ENCODE data around the gene DCST2. TPM values are rescaled to one million over a fixed set of nuclear protein-coding genes. Genes with fewer than 3 reads are reported as not detected.
A peak's percentile ranks its signal among the peaks of the same experiment; 100 is the strongest.

Gene DCST2
- polyA plus RNA-seq, 2 of the 4 experiments (the other 2 are of a cell fraction): 0.23 to 1.0 TPM

- no peak for TF ChIP-seq PBX3 (IDR thresholded peaks at IDR 0.05)
- TF ChIP-seq ELK1 (IDR thresholded peaks at IDR 0.05; ENCODE audit: low read depth, low read length): no peak
- TF ChIP-seq SREBF2 (IDR thresholded peaks at IDR 0.05): no peak
- TF ChIP-seq CTCF (IDR thresholded peaks at IDR 0.05): no peak
- TF ChIP-seq JUNB (IDR thresholded peaks at IDR 0.05): no peak
- TF ChIP-seq RFX5 (IDR thresholded peaks at IDR 0.05): no peak
Measured at GRCh38 chr1:155080312-155081228, 47.0 kb upstream of the DCST2 start (continued).

GRCh38 chr1:155079487-155080311, 46.1 kb upstream of the DCST2 start:
- 7% methylated on average over 21 of the region's 67 CpGs for WGBS (ENCODE audit: missing lambda C conversion rate)
- Histone ChIP-seq H3K27ac (peak overlapping the region in 1 of 2 experiments; percentile 43; a peak in 3 of 6 replicates), H3K4me1 (peaks cover 51% of the 10 kb centered on the region), H3K4me2 (peak overlapping the region; percentile 99), H3K4me3 (peak overlapping the region; percentile 55), H3K9me3 (no peaks in the 10 kb centered on the region)
- FAIRE-seq: no peak
- CTCF ChIA-PET: interaction anchor here (1.9 to 17.9 kb wide), 5 partner anchors 9 to 410 kb away, joined by 3 to 319 read pairs (median 10); partner anchors contain the start of genes ADAM15 and EFNA4
- DNase-seq (ENCODE audit: low read depth in 1 of 2, low spot score in 1 of 2): no peak
- POLR2A ChIA-PET: no interaction called here
- TF ChIP-seq CBX8 (IDR thresholded peaks at IDR 0.05): no peak
- 0 out of 2 replicates have a peak, but pooled peaks have one; percentile 51 for TF ChIP-seq RNF2 (IDR thresholded peaks at IDR 0.05; ENCODE audit: borderline replicate concordance, low read depth)
- peak in 1 of 2 experiments; percentile 35; a peak in 3 of 6 replicates for ATAC-seq

- no peak for TF ChIP-seq EHMT2 (IDR thresholded peaks at IDR 0.05; ENCODE audit: low read depth)
- no peak for TF ChIP-seq HMGXB4 (CRISPR knock-in tag; IDR thresholded peaks at IDR 0.05; ENCODE audit: borderline replicate concordance)
- TF ChIP-seq POLR2AphosphoS2 (conservative IDR thresholded peaks at IDR 0.05; ENCODE audit: low read length): no peak
- TF ChIP-seq MYC (IDR thresholded peaks at IDR 0.05; ENCODE audit: borderline replicate concordance, low read length): no peak
- no peak for TF ChIP-seq JUNB (IDR thresholded peaks at IDR 0.05)
- no peak for TF ChIP-seq EHF (CRISPR knock-in tag; IDR thresholded peaks at IDR 0.05)
- TF ChIP-seq JUN (IDR thresholded peaks at IDR 0.05): no peak
- TF ChIP-seq CHD2 (IDR thresholded peaks at IDR 0.05; ENCODE audit: low read length, partially characterized antibody): no peak
- no peak for TF ChIP-seq RNF2 (IDR thresholded peaks at IDR 0.05; ENCODE audit: borderline replicate concordance, low read depth)
- TF ChIP-seq FOSB (CRISPR knock-in tag; IDR thresholded peaks at IDR 0.05): no peak
- TF ChIP-seq KDM1A (IDR thresholded peaks at IDR 0.05; ENCODE audit: low read depth): no peak
- TF ChIP-seq ZSCAN20 (CRISPR knock-in tag; IDR thresholded peaks at IDR 0.05): no peak
- no peak for TF ChIP-seq RFX5 (IDR thresholded peaks at IDR 0.05)
- TF ChIP-seq ATOH8 (CRISPR knock-in tag; IDR thresholded peaks at IDR 0.05; ENCODE audit: low read depth): no peak
- no peak for TF ChIP-seq SREBF2 (IDR thresholded peaks at IDR 0.05)
- TF ChIP-seq GATA3 (IDR thresholded peaks at IDR 0.05; ENCODE audit: borderline replicate concordance): no peak
- no peak for TF ChIP-seq BCL3 (IDR thresholded peaks at IDR 0.05)
- TF ChIP-seq ZNF302 (CRISPR knock-in tag; IDR thresholded peaks at IDR 0.05): no peak
- H3K9me3 ChIP-seq: no peaks in the 10 kb centered on the region
- H3K4me3 ChIP-seq: peak overlapping the region; percentile 55
- FAIRE-seq: no peak
- CTCF ChIA-PET: interaction anchor here (1.0 to 17.9 kb wide), 5 partner anchors 8 to 410 kb away, joined by 3 to 319 read pairs (median 10); partner anchors contain the start of genes ADAM15 and EFNA4
- ATAC-seq: peak in 1 of 2 experiments; percentile 1; a peak in 2 of 6 replicates
- WGBS (ENCODE audit: missing lambda C conversion rate): 43% methylated on average over 10 of the region's 10 CpGs
- peak overlapping the region; percentile 99 for H3K4me2 ChIP-seq
- peaks cover 48% of the 10 kb centered on the region for H3K4me1 ChIP-seq
- DNase-seq (ENCODE audit: low read depth in 1 of 2, low spot score in 1 of 2): no peak
- POLR2A ChIA-PET: no interaction called here
- H3K27ac ChIP-seq: peak overlapping the region; percentile 50 to 78; a peak in 5 of 6 replicates
Measured at GRCh38 chr1:155079210-155079486, 45.6 kb upstream of the DCST2 start.

All from A549 (cell line).